OCI-LY3 (cell line): Measurements from ENCODE around the gene DDX6.

Experiments used
- H2AFZ ChIP-seq: fragments of 200-600, 300-600 bp; shearing (Covaris generic); 2 replicates; pipeline ENCODE4 v1.6.0; 2014; ENCODE audit warnings: antibody characterized with exemption, low read depth, low read length
- H3K27ac ChIP-seq: fragments of 200-600, 300-600 bp; sonication (generic); 2 replicates; pipeline ENCODE4 v1.5.1; 2014; ENCODE audit warnings: mild to moderate bottlenecking, low read length, moderate library complexity, mixed read lengths
- H3K27me3 ChIP-seq: fragments of 200-600, 300-600 bp; sonication (generic); 2 replicates; pipeline ENCODE4 v1.6.1; 2014; ENCODE audit warnings: low read depth, low read length, mixed read lengths
- H3K36me3 ChIP-seq: fragments of 200-600, 300-600 bp; sonication (generic); replicated peaks from 2 replicates; pipeline ENCODE3; 2014; ENCODE audit warnings: low read depth, low read length, mixed read lengths
- H3K4me1 ChIP-seq: fragments of 300-600, 200-600 bp; sonication (generic); 2 replicates; pipeline ENCODE4 v1.6.1; 2014; ENCODE audit warnings: low read length, mixed read lengths
- H3K4me2 ChIP-seq: fragments of 200-600, 300-600 bp; sonication (generic); 2 replicates; pipeline ENCODE4 v1.6.1; 2014; ENCODE audit warnings: low read length, mixed read lengths
- H3K4me3 ChIP-seq: fragments of 300-600, 200-600 bp; sonication (generic); 2 replicates; pipeline ENCODE4 v1.5.1; 2014; ENCODE audit warnings: antibody characterized with exemption, mild to moderate bottlenecking, low read length, moderate library complexity
- H3K79me2 ChIP-seq: fragments of 300-600, 200-600 bp; shearing (Covaris generic); 2 replicates; pipeline ENCODE4 v1.6.1; 2014; ENCODE audit warnings: mild to moderate bottlenecking, low read length, mixed read lengths
- H3K9ac ChIP-seq: fragments of 300-600, 200-600 bp; shearing (Covaris generic); 2 replicates; pipeline ENCODE4 v1.6.0; 2014; ENCODE audit warnings: mild to moderate bottlenecking, low read length, moderate library complexity
- H3K9me3 ChIP-seq: fragments of 200-600, 300-600 bp; shearing (Covaris generic); 2 replicates; pipeline ENCODE4 v1.6.1; 2014; ENCODE audit warnings: low read length, mixed read lengths; ENCODE audit not compliant: insufficient read depth
- H4K20me1 ChIP-seq: fragments of 200-600, 300-600 bp; sonication (generic); 2 replicates; pipeline ENCODE4 v1.6.1; 2016; ENCODE audit warnings: low read length, mixed read lengths; ENCODE audit not compliant: insufficient read depth
- CTCF ChIP-seq: fragments of 200-600, 300-600 bp; sonication (generic); IDR thresholded peaks from 2 replicates; pipeline ENCODE4 v1.5.1; 2014; ENCODE audit warnings: antibody characterized with exemption, low read length, low read depth
- EZH2phosphoT487 ChIP-seq: fragments of 200-600 bp; shearing (Covaris generic); IDR thresholded peaks from 2 replicates; pipeline ENCODE4 v1.6.1; 2018; ENCODE audit warnings: antibody characterized with exemption, mixed run types, low read depth

The DDX6 gene

GRCh38 chr11:118744046-118744445, 46.9 kb downstream of the DDX6 start:
- H3K36me3 ChIP-seq: peaks cover 10% of the 10 kb centered on the region
- no peak overlapping the region for H3K4me3 ChIP-seq
- H3K4me2 ChIP-seq: no peak overlapping the region
- H3K27me3 ChIP-seq: no peaks in the 10 kb centered on the region
- H3K27ac ChIP-seq: no peak overlapping the region
- H4K20me1 ChIP-seq: peaks cover 6% of the 10 kb centered on the region
- H2AFZ ChIP-seq: no peak overlapping the region
- no peak for TF ChIP-seq EZH2phosphoT487
- TF ChIP-seq CTCF: no peak
- H3K4me1 ChIP-seq: peaks cover 12% of the 10 kb centered on the region
- no peaks in the 10 kb centered on the region for H3K9me3 ChIP-seq
- H3K79me2 ChIP-seq: no peaks in the 10 kb centered on the region
- no peak overlapping the region for H3K9ac ChIP-seq

- H3K9ac ChIP-seq: no peak overlapping the region
Observed at GRCh38 chr11:118742304-118742703, 48.7 kb downstream of the DDX6 start.

GRCh38 chr11:118740892-118741291, 50.1 kb downstream of the DDX6 start:
- no peaks in the 10 kb centered on the region for H3K79me2 ChIP-seq
- H3K4me1 ChIP-seq: peaks cover 12% of the 10 kb centered on the region
- no peak overlapping the region for H3K27ac ChIP-seq
- peak overlapping the region; percentile 23; the same call in 1 of the 2 replicates for H3K4me2 ChIP-seq
- H4K20me1 ChIP-seq: no peaks in the 10 kb centered on the region
- H3K4me3 ChIP-seq: no peak overlapping the region
- H3K36me3 ChIP-seq: no peaks in the 10 kb centered on the region
- H3K9me3 ChIP-seq: no peaks in the 10 kb centered on the region
- H3K9ac ChIP-seq: no peak overlapping the region
- no peaks in the 10 kb centered on the region for H3K27me3 ChIP-seq
- TF ChIP-seq CTCF: no peak
- TF ChIP-seq EZH2phosphoT487: no peak
- no peak overlapping the region for H2AFZ ChIP-seq

More at GRCh38 chr11:118742304-118742703, 48.7 kb downstream of the DDX6 start:
- Histone ChIP-seq H3K36me3 (no peaks in the 10 kb centered on the region), H4K20me1 (peaks cover 1% of the 10 kb centered on the region; the same call in 1 of the 2 replicates), H3K79me2 (no peaks in the 10 kb centered on the region), H3K27me3 (no peaks in the 10 kb centered on the region), H3K27ac (no peak overlapping the region), H2AFZ (no peak overlapping the region), H3K4me2 (no peak overlapping the region), H3K9me3 (no peaks in the 10 kb centered on the region), H3K4me3 (no peak overlapping the region), H3K4me1 (peaks cover 12% of the 10 kb centered on the region)
- no peak for TF ChIP-seq CTCF
- TF ChIP-seq EZH2phosphoT487: no peak

- H2AFZ ChIP-seq: no peak overlapping the region
- H3K4me3 ChIP-seq: no peak overlapping the region
- no peak overlapping the region for H3K27ac ChIP-seq
- peaks cover 2% of the 10 kb centered on the region; the same call in 1 of the 2 replicates for H3K4me1 ChIP-seq
- no peak overlapping the region for H3K9ac ChIP-seq
- no peaks in the 10 kb centered on the region for H4K20me1 ChIP-seq
- no peaks in the 10 kb centered on the region for H3K79me2 ChIP-seq
- TF ChIP-seq EZH2phosphoT487: no peak
- no peak for TF ChIP-seq CTCF
- no peaks in the 10 kb centered on the region; the same call in 1 of the 2 replicates for H3K27me3 ChIP-seq
- no peaks in the 10 kb centered on the region for H3K36me3 ChIP-seq
- H3K9me3 ChIP-seq: no peaks in the 10 kb centered on the region
- H3K4me2 ChIP-seq: no peak overlapping the region
Observed at GRCh38 chr11:118735203-118735602, 55.8 kb downstream of the DDX6 start.
